H1 (cell line): ENCODE results near the gene RAB29. TPM values are rescaled to one million over a fixed set of nuclear protein-coding genes. Genes with fewer than 3 reads are reported as not detected.

Experiments
- CTCF ChIA-PET: fragments of 300-600 bp; sonication (Branson Sonifier 250); formaldehyde crosslinking; loops from one replicate; lab custom pipeline; 2021; ENCODE audit not compliant: partially characterized antibody; lab: Charles Lee
- POLR2A ChIA-PET: fragments of 300-600 bp; sonication (Branson Sonifier 250); formaldehyde crosslinking; loops from one replicate; lab custom pipeline; 2021; ENCODE audit warnings: inconsistent platforms; ENCODE audit not compliant: partially characterized antibody; lab: Charles Lee
- DNase-seq, 2 experiments: peaks; one replicate each; pipeline versions ENCODE4 v3.0.0 to v3.0.0-alpha.2; 2010 to 2022; ENCODE audit warnings: low spot score in 2 of 2, low read depth in 1 of 2, mixed read lengths in 1 of 2
- FAIRE-seq: peaks from 2 replicates; lab custom pipeline; 2011; peaks lifted over from hg19 to GRCh38; lab: Jason Lieb, UNC
- H2AFZ ChIP-seq: 2 replicates; pipeline ENCODE4 v1.8.1; 2012; ENCODE audit warnings: low read length, inconsistent platforms
- H2AK5ac ChIP-seq: 2 replicates; pipeline ENCODE4 v1.6.1; 2013; ENCODE audit warnings: low read depth, low read length
- H2BK120ac ChIP-seq: replicated peaks from 2 replicates; pipeline ENCODE3; 2013; ENCODE audit warnings: low read depth, low read length, inconsistent platforms
- H2BK12ac ChIP-seq: 2 replicates; pipeline ENCODE4 v1.6.1; 2013; ENCODE audit warnings: low read depth, low read length
- H2BK15ac ChIP-seq: 2 replicates; pipeline ENCODE4 v1.6.1; 2013; ENCODE audit warnings: low read length
- H2BK20ac ChIP-seq: 2 replicates; pipeline ENCODE4 v1.6.1; 2013; ENCODE audit warnings: low read length
- H2BK5ac ChIP-seq: 2 replicates; pipeline ENCODE4 v1.6.1; 2013; ENCODE audit warnings: low read depth, low read length
- H3K14ac ChIP-seq: 2 replicates; pipeline ENCODE4 v1.6.1; 2013; ENCODE audit warnings: inconsistent platforms; ENCODE audit not compliant: insufficient read length
- H3K18ac ChIP-seq: 2 replicates; pipeline ENCODE4 v1.6.1; 2013; ENCODE audit warnings: low read length; ENCODE audit errors: extremely low read depth
- H3K23ac ChIP-seq: 2 replicates; pipeline ENCODE4 v1.6.1; 2013; ENCODE audit warnings: inconsistent platforms; ENCODE audit not compliant: insufficient read length
- H3K23me2 ChIP-seq: 2 replicates; pipeline ENCODE4 v1.6.1; 2013; ENCODE audit warnings: low read depth, low read length
- H3K27ac ChIP-seq: 2 replicates; pipeline ENCODE4 v1.6.1; 2011; ENCODE audit warnings: low read depth, low read length, inconsistent platforms
- H3K27me3 ChIP-seq, 4 experiments: replicated peaks in 1 of 4; 1 replicate in 1 of 4; 2 replicates in 3 of 4; pipeline versions ENCODE4 v1.6.1 to v1.8.1; 2011 to 2013; ENCODE audit warnings: low read length in 3 of 4, mild to moderate bottlenecking in 3 of 4, inconsistent platforms in 2 of 4, mixed read lengths in 2 of 4, moderate library complexity in 1 of 4; ENCODE audit not compliant: control insufficient read depth in 3 of 4, insufficient read depth in 3 of 4; ENCODE audit errors: extremely low read depth in 1 of 4
- H3K36me3 ChIP-seq, 4 experiments: 2 replicates each; pipeline versions ENCODE4 v1.6.1 to v1.8.1; 2011 to 2013; ENCODE audit warnings: mild to moderate bottlenecking in 4 of 4, low read length in 3 of 4, moderate library complexity in 2 of 4, control low read depth in 1 of 4, inconsistent platforms in 1 of 4; ENCODE audit not compliant: insufficient read depth in 4 of 4, control insufficient read depth in 2 of 4
- H3K4ac ChIP-seq: replicated peaks from 2 replicates; pipeline ENCODE3; 2013; ENCODE audit warnings: low read length, low read depth, mixed read lengths, inconsistent platforms; ENCODE audit not compliant: insufficient read length
- H3K4me1 ChIP-seq, 4 experiments: replicated peaks in 1 of 4; 1 replicate in 1 of 4; 2 replicates in 3 of 4; pipeline versions ENCODE4 v1.6.1 to v1.8.1; 2011 to 2013; ENCODE audit warnings: low read length in 3 of 4, inconsistent platforms in 2 of 4, mixed read lengths in 1 of 4; ENCODE audit not compliant: insufficient read depth in 4 of 4, control insufficient read depth in 3 of 4
- H3K4me2 ChIP-seq, 2 experiments: 2 replicates each; pipeline versions ENCODE4 v1.6.1 to v1.8.1; 2011 to 2013; ENCODE audit warnings: low read depth in 2 of 2, low read length in 2 of 2, control low read depth in 1 of 2, inconsistent platforms in 1 of 2, mild to moderate bottlenecking in 1 of 2; ENCODE audit not compliant: insufficient read depth in 1 of 2
- H3K4me3 ChIP-seq, 4 experiments: fragments of 200-600, 300-600 bp in 1 of 4; sonication (generic), shearing (Covaris generic), sonication (Bioruptor Twin) in 1 of 4; 2 replicates each; pipeline versions ENCODE4 v1.5.1 to v1.8.1; 2011 to 2016; ENCODE audit warnings: low read length in 4 of 4, low read depth in 3 of 4, control low read depth in 2 of 4, inconsistent platforms in 2 of 4, mild to moderate bottlenecking in 2 of 4, mixed read lengths in 1 of 4, moderate library complexity in 1 of 4; ENCODE audit not compliant: insufficient read depth in 2 of 4; ENCODE audit errors: extremely low read depth in 1 of 4
- H3K56ac ChIP-seq: replicated peaks from 2 replicates; pipeline ENCODE3; 2013; ENCODE audit warnings: low read depth, mild to moderate bottlenecking, mixed read lengths, low read length, inconsistent platforms; ENCODE audit not compliant: insufficient read length
- H3K79me1 ChIP-seq: 2 replicates; pipeline ENCODE4 v1.6.1; 2013; ENCODE audit warnings: low read depth, low read length, control low read depth
- H3K79me2 ChIP-seq, 2 experiments: 2 replicates each; pipeline versions ENCODE4 v1.6.1 to v1.8.1; 2012 to 2013; ENCODE audit warnings: low read length in 2 of 2, mild to moderate bottlenecking in 2 of 2, inconsistent platforms in 1 of 2; ENCODE audit not compliant: insufficient read depth in 2 of 2, control insufficient read depth in 1 of 2
- H3K9ac ChIP-seq, 4 experiments: replicated peaks in 1 of 4; 1 replicate in 1 of 4; 2 replicates in 3 of 4; pipeline versions ENCODE4 v1.6.1 to v1.8.1; 2011 to 2013; ENCODE audit warnings: low read depth in 3 of 4, low read length in 3 of 4, control low read depth in 2 of 4, mild to moderate bottlenecking in 2 of 4, moderate library complexity in 2 of 4, inconsistent platforms in 1 of 4; ENCODE audit errors: extremely low read depth in 1 of 4
- H3K9me3 ChIP-seq, 2 experiments: 2 replicates each; pipeline versions ENCODE4 v1.6.1 to v1.8.1; 2012 to 2013; ENCODE audit warnings: mild to moderate bottlenecking in 2 of 2, moderate library complexity in 2 of 2, control low read depth in 1 of 2, inconsistent platforms in 1 of 2, low read depth in 1 of 2, low read length in 1 of 2, mixed read lengths in 1 of 2; ENCODE audit not compliant: insufficient read depth in 2 of 2
- H4K20me1 ChIP-seq, 2 experiments: replicated peaks in 1 of 2; 2 replicates each; pipeline versions ENCODE3 to v1.8.1; 2011 to 2013; ENCODE audit warnings: inconsistent platforms in 2 of 2, low read length in 2 of 2, mild to moderate bottlenecking in 1 of 2; ENCODE audit not compliant: insufficient read depth in 2 of 2, control insufficient read depth in 1 of 2
- H4K5ac ChIP-seq: 2 replicates; pipeline ENCODE4 v1.6.1; 2013; ENCODE audit warnings: low read length, low read depth, mixed read lengths, inconsistent platforms; ENCODE audit not compliant: insufficient read length
- H4K8ac ChIP-seq: 2 replicates; pipeline ENCODE4 v1.8.0; 2013; ENCODE audit warnings: mild to moderate bottlenecking, moderate library complexity, low read length, inconsistent platforms; ENCODE audit not compliant: insufficient read depth; ENCODE audit errors: extremely low read depth
- H4K91ac ChIP-seq: replicated peaks from 2 replicates; pipeline ENCODE3; 2013; ENCODE audit warnings: low read length, mixed read lengths, inconsistent platforms; ENCODE audit not compliant: insufficient read length
- BACH1 ChIP-seq: IDR thresholded peaks from 2 replicates; pipeline ENCODE4 v1.6.1; 2012; ENCODE audit warnings: low read length, improper control_type of control experiment
- E2F6 ChIP-seq: IDR thresholded peaks from 2 replicates; pipeline ENCODE4 v1.6.1; 2012; ENCODE audit warnings: inconsistent platforms
- MAFK ChIP-seq: IDR thresholded peaks from 2 replicates; pipeline ENCODE4 v1.6.1; 2012; ENCODE audit warnings: low read depth, mild to moderate bottlenecking, improper control_type of control experiment, low read length
- SIN3A ChIP-seq, 2 experiments: IDR thresholded peaks in 1 of 2; conservative IDR thresholded peaks in 1 of 2; 2 replicates each; pipeline ENCODE4 v1.6.1; 2011 to 2012; ENCODE audit warnings: low read length in 2 of 2, improper control_type of control experiment in 1 of 2, low read depth in 1 of 2, mild to moderate bottlenecking in 1 of 2
- WGBS, 2 experiments: shearing (Covaris generic) in 1 of 2; methylation state at CpG; one replicate each; pipeline versions ENCODE4 v1.1.6 to v1.1.7; 2013 to 2015; ENCODE audit warnings: low lambda C conversion rate in 2 of 2, mixed read lengths in 2 of 2, inconsistent platforms in 1 of 2, low coverage in 1 of 2, missing lambda C conversion rate in 1 of 2; ENCODE audit not compliant: insufficient replicate concordance in 2 of 2, insufficient coverage in 1 of 2, insufficient read length in 1 of 2; ENCODE audit errors: extremely low coverage in 1 of 2, missing lambda C conversion rate in 1 of 2; 5-methylcytosine and 5-hydroxymethylcytosine counted together
- polyA plus RNA-seq, 7 experiments: library from polyadenylated mRNA; depleted of rRNA in 3 of 7; stranded (reverse) in 5 of 7; unstranded in 2 of 7; fragments of >200 nt in 5 of 7; fragments of 200-250 nt in 2 of 7; gene quantifications; 1 replicate in 5 of 7; 2 replicates in 1 of 7; 4 replicates in 1 of 7; pipeline versions ENCODE4 v1.2.1 to v1.2.3, GENCODE V29; 2011 to 2013; ENCODE audit warnings: missing spikeins in 2 of 7, mixed read lengths in 2 of 7
- total RNA-seq: library from RNA; stranded (reverse); fragmentation: NEBNext Ultra II Directional; extraction: Animal tissue kit (Norgen Biotek cat#: 25700); gene quantifications from 2 replicates; pipeline ENCODE4 v1.2.1, GENCODE V29; 2021

RAB29 gene
- total and polyA plus RNA-seq, 2 of the 8 experiments (the other 6 are each of a cell fraction or from before 2014, with no cell fraction given), result 10.1 to 17.3 TPM

- Histone ChIP-seq H2BK12ac (no peak overlapping the region), H3K23ac (no peak overlapping the region), H2AFZ (no peak overlapping the region), H3K18ac (0 out of 2 replicates have a peak overlapping the region, but pooled peaks have one; percentile 63), H4K20me1 (peaks cover 0 to 9% of the 10 kb centered on the region in 2 experiments), H2BK20ac (no peak overlapping the region), H2AK5ac (no peak overlapping the region), H4K8ac (no peak overlapping the region), H4K5ac (no peak overlapping the region)
- CTCF ChIA-PET, result interaction anchor here (0.8 to 6.1 kb wide), 6 partner anchors 14 to 114 kb away, joined by 3 to 79 read pairs (median 10); no protein-coding TSS in a partner anchor
- FAIRE-seq, result no peak
- TF ChIP-seq BACH1 (0 out of 2 replicates have a peak, but pooled peaks have one; percentile 6), E2F6 (0 out of 2 replicates have a peak, but pooled peaks have one; percentile 5), SIN3A (conservative IDR thresholded peaks at IDR 0.05 in 1 of 2, IDR thresholded peaks at IDR 0.05 in 1 of 2; ENCODE audit: low read depth in 1 of 2, low read length in 2 of 2) (0 out of 4 replicates have a peak, but pooled peaks of 1 of the 2 experiments have one; percentile 13), MAFK (no peak)
- TF ChIP-seq, all 59 proteins: peak for 3
- peak in 1 of 2 experiments; percentile 73 for DNase-seq
- H3K79me2 ChIP-seq, result peaks cover 0 to 39% of the 10 kb centered on the region in 2 experiments; a peak in 2 of 4 replicates
- H3K27me3 ChIP-seq, result peaks cover 0 to 3% (median 0%) of the 10 kb centered on the region in 4 experiments; a peak in 2 of 7 replicates
- H2BK120ac ChIP-seq, result no peak overlapping the region
- peak overlapping the region; percentile 26; the same call in 1 of the 2 replicates for H3K27ac ChIP-seq
- peaks cover 6% of the 10 kb centered on the region; the same call in 1 of the 2 replicates for H3K23me2 ChIP-seq
- peak overlapping the region in 2 of 4 experiments; percentile 25 to 43; a peak in 3 of 7 replicates for H3K9ac ChIP-seq
- H3K79me1 ChIP-seq, result peaks cover 10% of the 10 kb centered on the region
- no peak overlapping the region for H3K4ac ChIP-seq
- H3K4me3 ChIP-seq, result peak overlapping the region; percentile 49 to 94 (median 64)
- H3K4me1 ChIP-seq, result peaks cover 2 to 7% (median 6%) of the 10 kb centered on the region in 4 experiments; a peak in 5 of 7 replicates
- peak overlapping the region; percentile 81; the same call in 1 of the 2 replicates for H2BK5ac ChIP-seq
- peak overlapping the region; percentile 55 for H3K56ac ChIP-seq
- peaks cover 7 to 11% (median 7%) of the 10 kb centered on the region in 4 experiments; a peak in 5 of 8 replicates for H3K36me3 ChIP-seq
- H4K91ac ChIP-seq, result no peak overlapping the region
- WGBS, 2 experiments, result 0% methylated on average over 6 of the region's 16 CpGs; no CpG with 5 or more reads in 1 of the 2 experiments
- no peak overlapping the region for H3K14ac ChIP-seq
- POLR2A ChIA-PET, result interaction anchor here (0.6 to 1.6 kb wide), 9 partner anchors 10 to 68 kb away, joined by 3 to 5 read pairs (median 3); no protein-coding TSS in a partner anchor
- peak overlapping the region; percentile 96 to 97 for H3K4me2 ChIP-seq
- H3K9me3 ChIP-seq, result no peaks in the 10 kb centered on the region
- H2BK15ac ChIP-seq, result no peak overlapping the region
Observed at GRCh38 chr1:205812271-205812877, 37.1 kb upstream of the RAB29 start.
